GM21717 (cell line): ENCODE data around the gene NATD1.
A peak's percentile ranks its signal among the peaks of the same experiment; 100 is the strongest.

Experiments
- ATAC-seq: cut with Tn5 transposase; IDR thresholded peaks from one replicate; pipeline ENCODE4 v1.9.1; 2021; ENCODE audit warnings: mild to moderate bottlenecking, moderate library complexity; ENCODE audit not compliant: unreplicated experiment

Gene NATD1

DNA sequence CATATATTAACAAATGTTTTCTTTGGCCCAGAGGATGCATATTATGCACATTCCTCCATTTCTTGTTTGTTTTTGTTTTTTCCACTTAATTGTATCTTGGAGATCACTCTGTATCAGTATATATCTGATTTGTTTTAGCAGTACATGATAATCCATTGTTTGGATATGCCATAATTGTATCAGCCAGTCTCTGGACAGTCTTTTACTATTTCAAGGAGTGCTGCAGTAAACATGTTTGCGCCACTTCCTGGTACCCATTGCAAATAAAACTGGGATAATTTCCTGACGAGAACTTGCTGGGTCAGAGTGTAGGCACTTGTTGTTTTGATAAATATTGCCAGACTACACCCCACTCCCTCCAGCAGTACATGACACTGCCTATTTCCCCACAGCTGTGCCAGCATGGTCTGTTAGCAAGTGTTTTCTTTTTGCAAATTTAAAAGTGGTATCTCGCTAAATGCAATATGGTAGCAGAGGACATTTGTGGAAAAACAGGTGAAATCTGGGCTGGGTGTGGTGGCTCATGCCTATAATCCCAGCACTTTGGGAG is 34.3 kb downstream of the NATD1 start:
- no peak for ATAC-seq

GRCh38 chr17:21218101-21218500 is 35.1 kb downstream of the NATD1 start:
- no peak for ATAC-seq

DNA sequence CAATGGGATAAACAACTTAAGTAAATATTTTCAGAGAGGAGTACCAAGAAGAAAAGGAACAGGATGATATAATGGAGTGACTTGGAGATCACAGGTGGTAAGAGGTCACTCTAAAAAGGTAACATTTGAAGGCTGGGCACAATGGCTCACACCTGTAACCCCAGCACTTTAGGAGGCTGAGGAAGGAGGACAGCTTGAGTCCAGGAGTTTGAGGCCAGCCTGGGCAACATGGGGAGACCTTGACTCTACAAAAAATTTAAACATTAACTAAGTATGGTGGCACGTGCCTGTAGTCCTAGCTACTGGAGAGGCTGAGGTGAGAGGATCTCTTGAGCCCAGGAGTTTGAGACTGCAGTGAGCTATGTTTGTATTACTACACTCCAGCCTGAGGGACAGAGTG is 35.9 kb downstream of the NATD1 start:
- no peak for ATAC-seq

DNA sequence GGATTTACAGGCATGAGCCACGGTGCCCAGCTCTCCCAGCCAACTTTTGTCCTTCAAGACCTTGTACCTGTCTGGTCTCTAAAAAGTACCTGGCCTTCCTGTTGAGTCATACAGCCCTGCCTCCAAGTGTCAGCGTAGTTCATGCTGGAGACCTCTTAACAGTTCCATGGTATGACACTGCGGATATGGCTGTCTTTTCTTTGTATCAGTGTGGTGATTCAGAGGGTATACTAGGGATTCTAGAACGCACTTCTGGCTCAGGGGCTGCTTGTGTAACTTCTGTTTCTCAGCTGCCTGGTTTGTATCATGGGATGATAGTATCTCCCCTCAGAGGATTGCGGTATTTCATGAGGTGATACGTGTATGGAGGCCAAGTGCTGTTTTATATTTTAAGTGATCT is 37.3 kb downstream of the NATD1 start:
- ATAC-seq = no peak

DNA sequence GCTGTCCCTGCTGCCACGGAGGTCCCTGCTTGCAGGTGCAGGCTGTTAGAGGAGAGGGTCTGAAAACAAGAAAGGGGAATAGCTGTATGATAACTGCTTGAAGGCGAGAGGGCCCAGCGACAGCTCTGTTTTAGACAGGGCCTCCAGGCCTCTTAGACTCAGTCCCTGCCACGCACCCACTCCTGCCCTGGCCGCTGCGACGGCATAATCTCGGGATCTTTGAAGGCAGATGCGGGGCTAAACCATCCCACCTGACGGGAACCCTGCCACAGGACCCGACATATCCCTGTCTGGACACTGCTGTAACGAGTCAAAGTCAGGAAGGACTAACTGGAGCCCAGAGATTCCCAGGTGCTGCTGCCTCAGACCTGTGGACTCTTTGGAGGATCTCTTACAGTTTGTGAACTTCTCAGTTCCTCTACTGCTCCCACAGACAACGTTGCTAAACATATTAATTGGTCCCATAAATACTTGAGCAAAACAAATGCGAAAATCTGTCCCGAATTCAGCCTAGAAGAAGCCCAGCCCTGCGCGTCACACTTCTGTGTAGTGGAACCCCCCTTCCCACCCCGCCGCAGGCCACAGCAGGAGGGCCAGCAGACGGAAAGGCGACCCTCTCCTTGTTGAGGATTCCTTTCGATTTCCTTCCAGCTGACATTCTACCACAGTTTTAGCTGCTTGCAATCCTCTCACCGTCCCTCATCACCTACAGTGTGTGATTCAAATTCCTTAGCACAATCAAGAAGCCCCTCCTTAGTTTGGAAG is 38.3 kb downstream of the NATD1 start:
- ATAC-seq = peak; percentile 11

DNA sequence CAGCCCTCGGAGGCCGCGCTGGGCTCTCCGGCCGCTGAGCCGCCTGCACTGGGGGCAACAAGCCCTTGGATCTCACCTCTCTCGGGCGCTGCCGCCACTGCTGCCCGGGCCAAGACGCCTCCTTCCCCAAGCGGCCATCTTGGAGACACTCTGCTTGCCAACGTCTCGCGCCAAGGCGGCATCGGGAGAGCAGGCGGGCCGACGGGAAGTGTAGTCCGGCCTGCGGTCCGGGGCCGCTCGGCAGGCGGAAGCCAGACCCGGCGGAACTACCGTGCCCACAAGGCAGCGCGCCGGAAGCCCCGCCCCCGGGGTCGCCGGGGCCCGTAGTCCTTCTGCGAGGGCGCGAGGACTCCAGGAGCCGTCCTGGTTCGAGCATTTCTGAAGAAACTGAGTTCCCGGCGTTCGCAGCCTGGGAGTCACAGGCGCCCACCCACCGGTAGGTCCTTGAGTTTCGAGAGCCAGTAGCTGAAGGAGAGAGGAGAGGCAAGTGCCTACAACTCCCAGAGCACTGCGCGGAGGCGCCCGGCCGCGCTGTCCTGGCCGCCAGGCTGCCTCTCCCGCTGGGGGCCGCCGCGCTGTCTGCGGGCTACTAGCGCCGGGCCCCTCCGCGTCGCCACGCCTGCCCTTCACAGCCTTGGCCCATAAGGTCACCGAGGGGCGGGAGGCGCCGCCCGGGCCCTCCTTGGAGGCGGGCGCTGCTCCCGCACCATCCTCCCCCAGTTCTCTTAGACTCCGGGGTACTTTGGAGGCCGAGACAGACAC is 39.0 kb downstream of the NATD1 start, which contains the start of gene TMEM11:
Gene TMEM11, minus strand, starts transcription at position 147 of the 762 bp plus-strand sequence. Its CDS starts 9 bp downstream, at position 138.
- ATAC-seq = peak; percentile 92

DNA sequence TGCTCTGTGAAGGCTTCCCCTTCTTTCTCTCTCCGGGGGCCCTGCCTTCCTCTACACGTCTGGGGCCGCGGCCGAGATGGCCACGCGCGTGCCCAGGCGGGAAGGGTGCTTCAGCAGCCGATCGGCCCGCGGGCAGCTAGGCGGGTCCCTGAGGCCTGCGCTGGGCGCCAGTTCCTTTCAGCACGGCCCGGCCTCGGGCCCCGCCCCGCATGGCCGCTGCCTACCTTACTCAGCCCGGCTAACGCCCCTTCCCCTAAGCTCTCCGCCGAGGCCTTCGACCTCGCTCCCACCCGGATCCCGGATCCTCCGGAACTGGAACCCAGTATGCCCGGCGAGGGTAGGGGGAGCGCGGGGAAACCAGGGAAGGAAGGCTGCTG is 39.6 kb downstream of the NATD1 start:
- ATAC-seq = peak; percentile 27

DNA sequence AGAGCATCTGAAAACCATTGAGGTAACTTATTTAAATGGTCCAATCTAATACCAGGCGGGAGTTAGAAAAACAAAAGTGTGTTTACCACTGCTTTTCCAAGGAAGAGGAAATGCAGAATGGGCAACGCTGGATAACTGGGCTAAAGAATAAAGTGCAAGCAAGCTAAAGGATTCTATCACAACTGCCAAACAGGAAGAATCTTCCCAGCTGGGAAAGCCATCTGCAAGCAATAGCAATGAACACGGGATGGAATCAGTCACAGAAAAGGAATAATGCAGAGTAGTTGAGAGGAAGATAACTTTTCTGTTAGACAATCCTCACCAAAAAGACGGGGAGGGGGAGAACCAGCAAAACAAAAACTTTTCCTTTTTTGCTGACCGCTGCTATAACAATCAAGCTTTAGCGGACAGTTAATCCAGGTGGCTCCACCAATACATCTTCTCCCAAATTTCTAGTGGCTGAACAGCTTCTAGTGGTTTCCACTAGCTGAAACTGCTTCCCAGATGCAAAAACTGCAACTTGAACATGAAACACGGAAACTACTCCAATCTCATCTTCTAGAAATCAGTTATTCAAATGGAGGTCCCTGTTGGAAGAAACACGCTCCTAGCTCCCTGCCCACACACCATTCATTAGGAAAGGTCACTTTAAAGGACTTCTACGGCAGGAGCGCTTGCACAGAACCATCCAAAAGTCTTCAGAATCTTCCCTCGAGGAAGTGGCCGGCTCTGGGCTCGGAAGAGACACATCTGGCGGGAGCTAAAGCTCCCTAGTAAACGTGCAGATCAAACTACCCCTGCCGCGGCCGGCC is 40.2 kb downstream of the NATD1 start:
- ATAC-seq = no peak

GRCh38 chr17:21211825-21212479 is 41.3 kb downstream of the NATD1 start:
- ATAC-seq = no peak

GRCh38 chr17:21210411-21211076 is 42.7 kb downstream of the NATD1 start:
- no peak for ATAC-seq

- ATAC-seq = no peak
These were observed 43.6 kb downstream of the NATD1 start for GRCh38 chr17:21209511-21210175.

- no peak for ATAC-seq
These were observed 44.9 kb downstream of the NATD1 start for GRCh38 chr17:21208352-21208751.

- no peak for ATAC-seq
These were observed 48.3 kb downstream of the NATD1 start for GRCh38 chr17:21204935-21205334.

- no peak for ATAC-seq
These were observed 50.7 kb downstream of the NATD1 start for GRCh38 chr17:21202512-21202911.

- ATAC-seq = no peak
These were observed 51.3 kb downstream of the NATD1 start for GRCh38 chr17:21201874-21202273.

- no peak for ATAC-seq
These were observed 52.0 kb downstream of the NATD1 start for GRCh38 chr17:21201298-21201595.

GRCh38 chr17:21200590-21201297 is 52.5 kb downstream of the NATD1 start:
- no peak for ATAC-seq

- ATAC-seq = no peak
These were observed 53.4 kb downstream of the NATD1 start for GRCh38 chr17:21199856-21200255.

GRCh38 chr17:21199311-21199710 is 53.9 kb downstream of the NATD1 start:
- no peak for ATAC-seq
